OCI-LY7 (cell line): ENCODE results near the gene TBC1D20. TPM values are rescaled to one million over a fixed set of nuclear protein-coding genes. Genes with fewer than 3 reads are reported as not detected.

Source experiments
- BruUV-seq: library from RNA; stranded (reverse); fragments of 400-500 nt; replicated peaks from 2 replicates; lab custom pipeline; 2021; lab: Mats Ljungman, UMichigan
- CTCF ChIA-PET: fragments of 300-600 bp; sonication (Branson Sonifier 250); formaldehyde crosslinking; loops from one replicate; lab custom pipeline; 2022; ENCODE audit warnings: antibody characterized with exemption; ENCODE audit not compliant: unreplicated experiment; lab: Charles Lee
- POLR2A ChIA-PET: fragments of 300-600 bp; sonication (Branson Sonifier 250); formaldehyde crosslinking; loops from one replicate; lab custom pipeline; 2022; ENCODE audit warnings: antibody characterized with exemption; lab: Charles Lee
- DNase-seq: peaks from one replicate; pipeline ENCODE4 v3.0.0-alpha.2; 2015; ENCODE audit warnings: low spot score
- H2AFZ ChIP-seq: fragments of 200-600 bp; sonication (generic), shearing (Covaris generic); 2 replicates; pipeline ENCODE4 v1.6.1; 2014; ENCODE audit warnings: mild to moderate bottlenecking, antibody characterized with exemption, low read length, moderate library complexity
- H3K27ac ChIP-seq: fragments of 200-600 bp; sonication (generic); 2 replicates; pipeline ENCODE4 v1.5.1; 2014; ENCODE audit warnings: mixed run types, low read depth, mild to moderate bottlenecking, moderate library complexity, low read length, inconsistent platforms; ENCODE audit not compliant: poor library complexity, severe bottlenecking
- H3K36me3 ChIP-seq: fragments of 200-600 bp; sonication (generic); 2 replicates; pipeline ENCODE4 v1.6.1; 2014; ENCODE audit warnings: mild to moderate bottlenecking, antibody characterized with exemption, low read length, moderate library complexity, mixed read lengths; ENCODE audit not compliant: insufficient read depth
- H3K4me1 ChIP-seq: fragments of 200-600 bp; sonication (generic); 2 replicates; pipeline ENCODE4 v1.5.1; 2014; ENCODE audit warnings: mild to moderate bottlenecking, low read length; ENCODE audit not compliant: insufficient read depth, poor library complexity, severe bottlenecking
- H3K4me2 ChIP-seq: fragments of 200-600 bp; sonication (generic); 2 replicates; pipeline ENCODE4 v1.6.1; 2014; ENCODE audit warnings: mild to moderate bottlenecking, low read length
- H3K4me3 ChIP-seq: fragments of 200-600 bp; sonication (generic); 2 replicates; pipeline ENCODE4 v1.5.1; 2014; ENCODE audit warnings: mild to moderate bottlenecking, low read depth, low read length; ENCODE audit not compliant: poor library complexity, severe bottlenecking
- H3K79me2 ChIP-seq: fragments of 200-600 bp; sonication (generic); 2 replicates; pipeline ENCODE4 v1.6.1; 2016; ENCODE audit warnings: low read depth, mild to moderate bottlenecking, low read length, moderate library complexity, mixed read lengths; ENCODE audit not compliant: insufficient read depth
- H3K9me2 ChIP-seq: fragments of 200-600 bp; sonication (generic); 2 replicates; pipeline ENCODE4 v1.6.1; 2016; ENCODE audit warnings: mild to moderate bottlenecking, low read length, mixed read lengths; ENCODE audit not compliant: insufficient read depth
- H3K9me3 ChIP-seq: fragments of 200-600 bp; sonication (generic); 2 replicates; pipeline ENCODE4 v1.6.1; 2014; ENCODE audit warnings: mild to moderate bottlenecking, mixed run types, low read length, mixed read lengths
- H4K20me1 ChIP-seq: fragments of 200-600 bp; sonication (generic); 2 replicates; pipeline ENCODE4 v1.6.1; 2014; ENCODE audit warnings: mild to moderate bottlenecking, antibody characterized with exemption, low read length, moderate library complexity, mixed read lengths; ENCODE audit not compliant: insufficient read depth
- CTCF ChIP-seq: fragments of 200-600 bp; sonication (generic); conservative IDR thresholded peaks from 2 replicates; pipeline ENCODE4 v1.5.1; 2014; ENCODE audit warnings: mild to moderate bottlenecking, antibody characterized with exemption, low read length, moderate library complexity, mixed read lengths
- EZH2phosphoT487 ChIP-seq: fragments of 200-600 bp; sonication (generic); IDR thresholded peaks from 2 replicates; pipeline ENCODE4 v1.6.1; 2018; ENCODE audit warnings: low read depth, borderline replicate concordance, mild to moderate bottlenecking, mixed run types, antibody characterized with exemption, low read length, moderate library complexity, mixed read lengths
- intact Hi-C: fragments of 100-400 bp; cut with micrococcal nuclease; formaldehyde crosslinking; loops from one replicate; pipeline ENCODE4 v1.10.0; 2022; ENCODE audit not compliant: unreplicated experiment
- total RNA-seq, 2 experiments: library from RNA; depleted of rRNA in 1 of 2; stranded (reverse); fragments of >200 nt in 1 of 2; shearing (Covaris generic) in 1 of 2; gene quantifications; 2 replicates each; pipeline ENCODE4 v1.2.3, GENCODE V29; 2014 to 2022

Gene TBC1D20
- total RNA-seq, 2 experiments from 2014 or later: 17.4 to 20.8 TPM

GRCh38 chr20:415820-416322 is 46.5 kb downstream of the TBC1D20 start:
- Histone ChIP-seq H3K27ac (no peak overlapping the region), H3K36me3 (peaks cover 84% of the 10 kb centered on the region), H3K4me2 (no peak overlapping the region), H2AFZ (no peak overlapping the region), H4K20me1 (no peaks in the 10 kb centered on the region), H3K4me1 (peaks cover 12% of the 10 kb centered on the region), H3K9me2 (no peaks in the 10 kb centered on the region), H3K79me2 (peaks cover 8% of the 10 kb centered on the region; the same call in 1 of the 2 replicates), H3K9me3 (no peaks in the 10 kb centered on the region; the same call in 1 of the 2 replicates), H3K4me3 (no peak overlapping the region)
- TF ChIP-seq EZH2phosphoT487: no peak
- TF ChIP-seq CTCF: no peak
- CTCF ChIA-PET: no interaction called here
- BruUV-seq: no TSS peak
- DNase-seq: no peak
- POLR2A ChIA-PET: interaction anchor here (0.7 kb wide), 1 partner anchor 35 kb away, joined by 5 read pairs; no protein-coding TSS in a partner anchor
- intact Hi-C loops: no loop called here

GRCh38 chr20:414161-414560 is 48.2 kb downstream of the TBC1D20 start:
- POLR2A ChIA-PET: interaction anchor here (0.7 to 1.6 kb wide), 3 partner anchors 10 to 12 kb away, joined by 3 to 6 read pairs (median 3); no protein-coding TSS in a partner anchor
- Histone ChIP-seq H2AFZ (no peak overlapping the region), H3K9me2 (no peaks in the 10 kb centered on the region), H3K27ac (no peak overlapping the region), H3K9me3 (no peaks in the 10 kb centered on the region; the same call in 1 of the 2 replicates), H3K36me3 (peaks cover 81% of the 10 kb centered on the region), H3K4me3 (no peak overlapping the region), H3K4me1 (peaks cover 15% of the 10 kb centered on the region), H3K79me2 (peaks cover 23% of the 10 kb centered on the region; the same call in 1 of the 2 replicates), H4K20me1 (no peaks in the 10 kb centered on the region), H3K4me2 (no peak overlapping the region)
- DNase-seq: no peak
- intact Hi-C loops: no loop called here
- CTCF ChIA-PET: no interaction called here
- no peak for TF ChIP-seq EZH2phosphoT487
- TF ChIP-seq CTCF: no peak
- no TSS peak for BruUV-seq

- no peaks in the 10 kb centered on the region for H3K9me2 ChIP-seq
- H2AFZ ChIP-seq: no peak overlapping the region
- ChIA-PET CTCF (no interaction called here), POLR2A (no interaction called here)
- TF ChIP-seq CTCF: no peak
- H3K36me3 ChIP-seq: peaks cover 68% of the 10 kb centered on the region
- H3K4me2 ChIP-seq: no peak overlapping the region
- peaks cover 20% of the 10 kb centered on the region for H3K4me1 ChIP-seq
- H3K27ac ChIP-seq: no peak overlapping the region
- no peak overlapping the region for H3K4me3 ChIP-seq
- no peaks in the 10 kb centered on the region for H4K20me1 ChIP-seq
- intact Hi-C loops: no loop called here
- H3K79me2 ChIP-seq: peaks cover 34% of the 10 kb centered on the region; the same call in 1 of the 2 replicates
- no TSS peak for BruUV-seq
- DNase-seq: no peak
- H3K9me3 ChIP-seq: no peaks in the 10 kb centered on the region; the same call in 1 of the 2 replicates
These were observed 50.3 kb downstream of the TBC1D20 start for GRCh38 chr20:412081-412480.
